Suprapubic skin (tissue), 4 donors: Measurements from ENCODE around the gene KRTAP4-2.

Source experiments
- POLR2A ChIP-seq, 2 donors: fragments of 450-650 bp; IDR thresholded peaks; one replicate each; pipeline ENCODE4 v1.6.1; 2017; ENCODE audit warnings: antibody characterized with exemption in 2 of 2, mild to moderate bottlenecking in 2 of 2, moderate library complexity in 2 of 2
- POLR2AphosphoS5 ChIP-seq, 3 donors: sonication (generic); formaldehyde crosslinking; IDR thresholded peaks; one replicate each; pipeline ENCODE4 v1.6.1; 2017; ENCODE audit warnings: antibody characterized with exemption in 3 of 3
- TF ChIP-seq, protein P1 (sequence below), 2 donors: fragments of 200-600 bp in 1 of 2; fragments of 450-650 bp in 1 of 2; sonication (generic) in 1 of 2; IDR thresholded peaks; one replicate each; pipeline ENCODE4 v1.5.1; 2016 to 2019; ENCODE audit warnings: antibody characterized with exemption in 2 of 2, mild to moderate bottlenecking in 1 of 2, moderate library complexity in 1 of 2

GRCh38 chr17:41145261-41145660, 32.8 kb downstream of the KRTAP4-2 start:
- TF ChIP-seq POLR2A (IDR thresholded peaks at IDR 0.05): no peak
- TF ChIP-seq, protein P1, sequence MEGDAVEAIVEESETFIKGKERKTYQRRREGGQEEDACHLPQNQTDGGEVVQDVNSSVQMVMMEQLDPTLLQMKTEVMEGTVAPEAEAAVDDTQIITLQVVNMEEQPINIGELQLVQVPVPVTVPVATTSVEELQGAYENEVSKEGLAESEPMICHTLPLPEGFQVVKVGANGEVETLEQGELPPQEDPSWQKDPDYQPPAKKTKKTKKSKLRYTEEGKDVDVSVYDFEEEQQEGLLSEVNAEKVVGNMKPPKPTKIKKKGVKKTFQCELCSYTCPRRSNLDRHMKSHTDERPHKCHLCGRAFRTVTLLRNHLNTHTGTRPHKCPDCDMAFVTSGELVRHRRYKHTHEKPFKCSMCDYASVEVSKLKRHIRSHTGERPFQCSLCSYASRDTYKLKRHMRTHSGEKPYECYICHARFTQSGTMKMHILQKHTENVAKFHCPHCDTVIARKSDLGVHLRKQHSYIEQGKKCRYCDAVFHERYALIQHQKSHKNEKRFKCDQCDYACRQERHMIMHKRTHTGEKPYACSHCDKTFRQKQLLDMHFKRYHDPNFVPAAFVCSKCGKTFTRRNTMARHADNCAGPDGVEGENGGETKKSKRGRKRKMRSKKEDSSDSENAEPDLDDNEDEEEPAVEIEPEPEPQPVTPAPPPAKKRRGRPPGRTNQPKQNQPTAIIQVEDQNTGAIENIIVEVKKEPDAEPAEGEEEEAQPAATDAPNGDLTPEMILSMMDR (IDR thresholded peaks at IDR 0.05): no peak
- no peak for TF ChIP-seq POLR2AphosphoS5 (IDR thresholded peaks at IDR 0.05)
